IMR-90 (cell line): Measurements from ENCODE around the gene ESAM. TPM values are rescaled to one million over a fixed set of nuclear protein-coding genes. Genes with fewer than 3 reads are reported as not detected.

Source experiments
- ATAC-seq: fragments of 200-7000 bp; cut with Tn5 transposase; 2 replicates; pipeline ENCODE4 v1.9.1; 2020; ENCODE audit warnings: low read depth, mild to moderate bottlenecking, moderate library complexity
- BruUV-seq: library from RNA; stranded (reverse); fragments of 400-500 nt; replicated peaks from 2 replicates; lab custom pipeline; 2021; lab: Mats Ljungman, UMichigan
- CTCF ChIA-PET: fragments of 300-600 bp; formaldehyde crosslinking; extraction: SDS; loops from one replicate; lab custom pipeline; 2021; ENCODE audit warnings: antibody characterized with exemption; lab: Yijun Ruan, JAX
- POLR2A ChIA-PET: fragments of 300-600 bp; sonication (Branson Sonifier 250); formaldehyde crosslinking; loops from one replicate; lab custom pipeline; 2022; ENCODE audit warnings: antibody characterized with exemption; ENCODE audit not compliant: unreplicated experiment; lab: Charles Lee
- DNase-seq: peaks from one replicate; pipeline ENCODE4 v3.0.0; 2013
- H2AFZ ChIP-seq: replicated peaks from 2 replicates; pipeline ENCODE3; 2013; ENCODE audit warnings: low read length, mild to moderate bottlenecking; ENCODE audit not compliant: poor library complexity
- H2AK5ac ChIP-seq: 2 replicates; pipeline ENCODE4 v1.6.1; 2013; ENCODE audit warnings: low read depth, low read length, inconsistent platforms
- H2AK9ac ChIP-seq: replicated peaks from 2 replicates; pipeline ENCODE3; 2013; ENCODE audit warnings: mild to moderate bottlenecking, low read depth, low read length, moderate library complexity; ENCODE audit not compliant: poor library complexity
- H2BK120ac ChIP-seq: 2 replicates; pipeline ENCODE4 v1.6.1; 2013; ENCODE audit warnings: low read depth, low read length, inconsistent platforms
- H2BK15ac ChIP-seq: 3 replicates; pipeline ENCODE4 v1.6.1; 2013; ENCODE audit warnings: low read depth, low read length, inconsistent platforms
- H2BK20ac ChIP-seq: 2 replicates; pipeline ENCODE4 v1.6.1; 2013; ENCODE audit warnings: low read depth, mild to moderate bottlenecking, inconsistent platforms, low read length, moderate library complexity
- H2BK5ac ChIP-seq: 2 replicates; pipeline ENCODE4 v1.6.1; 2013; ENCODE audit warnings: mild to moderate bottlenecking, low read depth, low read length, inconsistent platforms; ENCODE audit not compliant: poor library complexity, severe bottlenecking
- H3K14ac ChIP-seq: replicated peaks from 2 replicates; pipeline ENCODE4 v1.6.1; 2013; ENCODE audit warnings: low read depth, low read length, inconsistent platforms
- H3K18ac ChIP-seq: 2 replicates; pipeline ENCODE4 v1.6.1; 2013; ENCODE audit warnings: low read depth, low read length, control low read depth
- H3K23ac ChIP-seq: 2 replicates; pipeline ENCODE4 v1.6.1; 2013; ENCODE audit warnings: low read depth, low read length, inconsistent platforms
- H3K27ac ChIP-seq: 2 replicates; pipeline ENCODE4 v1.5.1; 2013; ENCODE audit warnings: mild to moderate bottlenecking, control low read depth, low read length; ENCODE audit not compliant: insufficient read depth
- H3K27me3 ChIP-seq: 2 replicates; pipeline ENCODE4 v1.6.1; 2013; ENCODE audit warnings: low read length; ENCODE audit not compliant: control insufficient read depth, insufficient read depth
- H3K36me3 ChIP-seq: 2 replicates; pipeline ENCODE4 v1.6.1; 2013; ENCODE audit warnings: low read length, mixed read lengths; ENCODE audit not compliant: control insufficient read depth, insufficient read depth
- H3K4ac ChIP-seq: 2 replicates; pipeline ENCODE4 v1.6.1; 2013; ENCODE audit warnings: low read depth, low read length, inconsistent platforms
- H3K4me1 ChIP-seq: 2 replicates; pipeline ENCODE4 v1.6.1; 2013; ENCODE audit warnings: low read length, mixed read lengths; ENCODE audit not compliant: control insufficient read depth, insufficient read depth
- H3K4me2 ChIP-seq: 2 replicates; pipeline ENCODE4 v1.6.1; 2013; ENCODE audit warnings: low read depth, mild to moderate bottlenecking, control low read depth, low read length, moderate library complexity
- H3K4me3 ChIP-seq: 2 replicates; pipeline ENCODE4 v1.5.1; 2013; ENCODE audit warnings: low read depth, mild to moderate bottlenecking, control low read depth, low read length, moderate library complexity; ENCODE audit not compliant: insufficient read depth
- H3K56ac ChIP-seq: 2 replicates; pipeline ENCODE4 v1.6.1; 2013; ENCODE audit warnings: low read length, inconsistent platforms; ENCODE audit not compliant: insufficient read depth; ENCODE audit errors: extremely low read depth
- H3K79me1 ChIP-seq, 2 experiments: 2 replicates each; pipeline ENCODE4 v1.6.1; 2013; ENCODE audit warnings: low read length in 2 of 2, inconsistent platforms in 1 of 2, low read depth in 1 of 2
- H3K9ac ChIP-seq: 2 replicates; pipeline ENCODE4 v1.6.1; 2013; ENCODE audit warnings: low read depth, low read length, control low read depth
- H3K9me1 ChIP-seq: 2 replicates; pipeline ENCODE4 v1.6.1; 2013; ENCODE audit warnings: low read length, inconsistent platforms; ENCODE audit not compliant: insufficient read depth
- H3K9me3 ChIP-seq: 2 replicates; pipeline ENCODE4 v1.6.1; 2013; ENCODE audit warnings: low read length; ENCODE audit not compliant: control insufficient read depth, insufficient read depth
- H4K20me1 ChIP-seq: 2 replicates; pipeline ENCODE4 v1.6.1; 2013; ENCODE audit warnings: low read length, inconsistent platforms; ENCODE audit not compliant: insufficient read depth
- H4K5ac ChIP-seq: 2 replicates; pipeline ENCODE4 v1.6.1; 2013; ENCODE audit warnings: mild to moderate bottlenecking, low read depth, low read length, control low read depth
- H4K8ac ChIP-seq, 2 experiments: 2 replicates each; pipeline ENCODE4 v1.6.1; 2013; ENCODE audit warnings: low read depth in 2 of 2, low read length in 2 of 2, control low read depth in 1 of 2, inconsistent platforms in 1 of 2
- H4K91ac ChIP-seq: 2 replicates; pipeline ENCODE4 v1.6.1; 2013; ENCODE audit warnings: low read depth, low read length, inconsistent platforms; ENCODE audit not compliant: insufficient read depth
- BHLHE40 ChIP-seq: fragments of 150-350 bp; IDR thresholded peaks from 2 replicates; pipeline ENCODE4 v1.6.1; 2016; ENCODE audit warnings: mild to moderate bottlenecking, low read depth, low read length
- CEBPB ChIP-seq: IDR thresholded peaks from 2 replicates; pipeline ENCODE4 v1.6.1; 2012; ENCODE audit warnings: low read depth, low read length, improper control_type of control experiment
- CHD1 ChIP-seq: IDR thresholded peaks from 2 replicates; pipeline ENCODE4 v1.6.1; 2012; ENCODE audit warnings: low read depth, low read length, improper control_type of control experiment
- FOS ChIP-seq: fragments of 150-350 bp; IDR thresholded peaks from 2 replicates; pipeline ENCODE4 v1.6.1; 2016; ENCODE audit warnings: low read depth, low read length
- MAFK ChIP-seq: IDR thresholded peaks from 2 replicates; pipeline ENCODE4 v1.6.1; 2012; ENCODE audit warnings: low read depth, low read length, improper control_type of control experiment
- MAZ ChIP-seq: IDR thresholded peaks from 2 replicates; pipeline ENCODE4 v1.6.1; 2012; ENCODE audit warnings: low read depth, mild to moderate bottlenecking, low read length, improper control_type of control experiment, moderate library complexity, borderline replicate concordance
- MXI1 ChIP-seq: IDR thresholded peaks from 2 replicates; pipeline ENCODE4 v1.6.1; 2012; ENCODE audit warnings: low read depth, mild to moderate bottlenecking, low read length, moderate library complexity, borderline replicate concordance
- NFE2L2 ChIP-seq: fragments of 150-350 bp; IDR thresholded peaks from 2 replicates; pipeline ENCODE4 v1.6.1; 2016; ENCODE audit warnings: low read depth, mild to moderate bottlenecking, low read length
- RAD21 ChIP-seq: IDR thresholded peaks from 2 replicates; pipeline ENCODE4 v1.6.1; 2012; ENCODE audit warnings: low read length, improper control_type of control experiment
- RCOR1 ChIP-seq: IDR thresholded peaks from 2 replicates; pipeline ENCODE4 v1.6.1; 2012; ENCODE audit warnings: mild to moderate bottlenecking, low read length, improper control_type of control experiment; ENCODE audit not compliant: insufficient replicate concordance
- SMC3 ChIP-seq: fragments of 150-350 bp; IDR thresholded peaks from 2 replicates; pipeline ENCODE4 v1.6.1; 2016; ENCODE audit warnings: low read depth, mild to moderate bottlenecking, antibody characterized with exemption, low read length, moderate library complexity
- WGBS, 2 experiments: methylation state at CpG; one replicate each; pipeline versions ENCODE4 v1.1.5 to v1.1.7; 2013; ENCODE audit warnings: missing lambda C conversion rate in 2 of 2; ENCODE audit not compliant: insufficient read length in 1 of 2; ENCODE audit errors: extremely low coverage in 2 of 2; 5-methylcytosine and 5-hydroxymethylcytosine counted together
- dilution Hi-C: fragments of 300-500 bp; cut with HindIII; formaldehyde crosslinking; loops from one replicate; pipeline ENCODE4 v1.14.3; 2018; ENCODE audit warnings: low sequenced_read_pairs; ENCODE audit not compliant: unreplicated experiment
- in situ Hi-C: fragments of 300-500 bp; cut with MboI; formaldehyde crosslinking; loops from 3 replicates; pipeline ENCODE4 v1.14.3; 2019; ENCODE audit warnings: low sequenced_read_pairs, inconsistent platforms, mixed read lengths
- intact Hi-C: fragments of 100-400 bp; cut with micrococcal nuclease; formaldehyde crosslinking; loops from 2 replicates; pipeline ENCODE4 v1.10.0; 2022
- polyA plus RNA-seq, 3 experiments: library from polyadenylated mRNA; depleted of rRNA; stranded (reverse); fragments of >200 nt; gene quantifications; 2 replicates each; pipeline ENCODE4 v1.2.3, GENCODE V29; 2012; ENCODE audit warnings: low replicate concordance in 1 of 3
- total RNA-seq: library from RNA; depleted of rRNA; stranded (reverse); fragments of >200 nt; gene quantifications from 2 replicates; pipeline ENCODE4 v1.2.3, GENCODE V29; 2012

The ESAM gene
- total and polyA plus RNA-seq, 2 of the 4 experiments (the other 2 are of a cell fraction) = under 0.01 to 0.12 TPM

- Histone ChIP-seq H2AK5ac (no peak overlapping the region), H2BK15ac (no peak overlapping the region), H3K18ac (no peak overlapping the region), H2BK20ac (no peak overlapping the region), H3K27me3 (peaks cover 17% of the 10 kb centered on the region; the same call in 1 of the 2 replicates), H3K27ac (no peak overlapping the region), H4K91ac (no peak overlapping the region), H3K56ac (no peak overlapping the region), H2AFZ (peak overlapping the region; percentile 52), H2BK120ac (no peak overlapping the region), H2BK5ac (no peak overlapping the region), H3K36me3 (no peaks in the 10 kb centered on the region; the same call in 1 of the 2 replicates), H4K20me1 (peaks cover 10% of the 10 kb centered on the region), H3K9me3 (no peaks in the 10 kb centered on the region), H3K4me2 (no peak overlapping the region), H3K23ac (no peak overlapping the region), H3K4me1 (peaks cover 1% of the 10 kb centered on the region; the same call in 1 of the 2 replicates), H2AK9ac (peak overlapping the region; percentile 66), H3K79me1 (peaks cover 3 to 9% of the 10 kb centered on the region in 2 experiments; a peak in 1 of 4 replicates), H3K9me1 (no peaks in the 10 kb centered on the region; the same call in 1 of the 2 replicates), H3K4ac (no peak overlapping the region), H3K4me3 (no peak overlapping the region), H3K9ac (no peak overlapping the region), H4K5ac (no peak overlapping the region), H3K14ac (no peak overlapping the region), H4K8ac (no peak overlapping the region)
- dilution Hi-C loops (no loop called here), in situ Hi-C loops (loop anchor here (5.0 to 10.0 kb wide), 2 partner anchors 73 to 89 kb away; partner anchors contain the start of genes SIAE and SPA17), intact Hi-C loops (no loop called here)
- BruUV-seq = no TSS peak
- ChIA-PET CTCF (no interaction called here), POLR2A (no interaction called here)
- WGBS, 2 experiments = 60% methylated on average over 4 of the region's 25 CpGs; no CpG with 5 or more reads in 1 of the 2 experiments
- ATAC-seq = no peak
- DNase-seq = no peak
- TF ChIP-seq RCOR1 (no peak), CEBPB (no peak), CHD1 (no peak), SMC3 (no peak), MXI1 (no peak), MAZ (no peak), FOS (no peak), BHLHE40 (no peak), MAFK (no peak), NFE2L2 (no peak), RAD21 (no peak)
Observed at GRCh38 chr11:124761301-124762104, 587 bp downstream of the ESAM start.
